MM.1S (cell line): ENCODE results near the gene TOGARAM2.

ENCODE experiments used
- EZH2 ChIP-seq: fragments of 300-600 bp; sonication (generic); optimal IDR thresholded peaks from 2 replicates; pipeline ENCODE3; 2017; ENCODE audit warnings: low read depth, mild to moderate bottlenecking, antibody characterized with exemption, low read length, mixed read lengths
- EZH2phosphoT487 ChIP-seq: fragments of 300-600 bp; sonication (generic); IDR thresholded peaks from 2 replicates; pipeline ENCODE4 v1.6.1; 2018; ENCODE audit warnings: antibody characterized with exemption, low read length
- TF ChIP-seq, protein P1 (sequence below): fragments of 300-600 bp; sonication (generic); IDR thresholded peaks from 2 replicates; pipeline ENCODE4 v1.5.1; 2016; ENCODE audit warnings: antibody characterized with exemption, low read length, mixed read lengths

- TF ChIP-seq EZH2: no peak
- TF ChIP-seq, protein P1, sequence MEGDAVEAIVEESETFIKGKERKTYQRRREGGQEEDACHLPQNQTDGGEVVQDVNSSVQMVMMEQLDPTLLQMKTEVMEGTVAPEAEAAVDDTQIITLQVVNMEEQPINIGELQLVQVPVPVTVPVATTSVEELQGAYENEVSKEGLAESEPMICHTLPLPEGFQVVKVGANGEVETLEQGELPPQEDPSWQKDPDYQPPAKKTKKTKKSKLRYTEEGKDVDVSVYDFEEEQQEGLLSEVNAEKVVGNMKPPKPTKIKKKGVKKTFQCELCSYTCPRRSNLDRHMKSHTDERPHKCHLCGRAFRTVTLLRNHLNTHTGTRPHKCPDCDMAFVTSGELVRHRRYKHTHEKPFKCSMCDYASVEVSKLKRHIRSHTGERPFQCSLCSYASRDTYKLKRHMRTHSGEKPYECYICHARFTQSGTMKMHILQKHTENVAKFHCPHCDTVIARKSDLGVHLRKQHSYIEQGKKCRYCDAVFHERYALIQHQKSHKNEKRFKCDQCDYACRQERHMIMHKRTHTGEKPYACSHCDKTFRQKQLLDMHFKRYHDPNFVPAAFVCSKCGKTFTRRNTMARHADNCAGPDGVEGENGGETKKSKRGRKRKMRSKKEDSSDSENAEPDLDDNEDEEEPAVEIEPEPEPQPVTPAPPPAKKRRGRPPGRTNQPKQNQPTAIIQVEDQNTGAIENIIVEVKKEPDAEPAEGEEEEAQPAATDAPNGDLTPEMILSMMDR: no peak
- TF ChIP-seq EZH2phosphoT487: no peak
Measured at GRCh38 chr2:29054430-29054829, 73.3 kb downstream of the TOGARAM2 start.
